H1 (cell line): ENCODE results near the gene KLHL1. TPM values are rescaled to one million over a fixed set of nuclear protein-coding genes. Genes with fewer than 3 reads are reported as not detected.

ENCODE experiments used
- CTCF ChIA-PET: fragments of 300-600 bp; sonication (Branson Sonifier 250); formaldehyde crosslinking; loops from one replicate; lab custom pipeline; 2021; ENCODE audit not compliant: partially characterized antibody; lab: Charles Lee
- POLR2A ChIA-PET: fragments of 300-600 bp; sonication (Branson Sonifier 250); formaldehyde crosslinking; loops from one replicate; lab custom pipeline; 2021; ENCODE audit warnings: inconsistent platforms; ENCODE audit not compliant: partially characterized antibody; lab: Charles Lee
- DNase-seq, 2 experiments: peaks; one replicate each; pipeline versions ENCODE4 v3.0.0 to v3.0.0-alpha.2; 2010 to 2022; ENCODE audit warnings: low spot score in 2 of 2, low read depth in 1 of 2, mixed read lengths in 1 of 2
- FAIRE-seq: peaks from 2 replicates; lab custom pipeline; 2011; peaks lifted over from hg19 to GRCh38; lab: Jason Lieb, UNC
- H2AFZ ChIP-seq: 2 replicates; pipeline ENCODE4 v1.8.1; 2012; ENCODE audit warnings: low read length, inconsistent platforms
- H2AK5ac ChIP-seq: 2 replicates; pipeline ENCODE4 v1.6.1; 2013; ENCODE audit warnings: low read depth, low read length
- H2BK120ac ChIP-seq: replicated peaks from 2 replicates; pipeline ENCODE3; 2013; ENCODE audit warnings: low read depth, low read length, inconsistent platforms
- H2BK12ac ChIP-seq: 2 replicates; pipeline ENCODE4 v1.6.1; 2013; ENCODE audit warnings: low read depth, low read length
- H2BK15ac ChIP-seq: 2 replicates; pipeline ENCODE4 v1.6.1; 2013; ENCODE audit warnings: low read length
- H2BK20ac ChIP-seq: 2 replicates; pipeline ENCODE4 v1.6.1; 2013; ENCODE audit warnings: low read length
- H2BK5ac ChIP-seq: 2 replicates; pipeline ENCODE4 v1.6.1; 2013; ENCODE audit warnings: low read depth, low read length
- H3K14ac ChIP-seq: 2 replicates; pipeline ENCODE4 v1.6.1; 2013; ENCODE audit warnings: inconsistent platforms; ENCODE audit not compliant: insufficient read length
- H3K18ac ChIP-seq: 2 replicates; pipeline ENCODE4 v1.6.1; 2013; ENCODE audit warnings: low read length; ENCODE audit errors: extremely low read depth
- H3K23ac ChIP-seq: 2 replicates; pipeline ENCODE4 v1.6.1; 2013; ENCODE audit warnings: inconsistent platforms; ENCODE audit not compliant: insufficient read length
- H3K23me2 ChIP-seq: 2 replicates; pipeline ENCODE4 v1.6.1; 2013; ENCODE audit warnings: low read depth, low read length
- H3K27ac ChIP-seq: 2 replicates; pipeline ENCODE4 v1.6.1; 2011; ENCODE audit warnings: low read depth, low read length, inconsistent platforms
- H3K27me3 ChIP-seq, 4 experiments: replicated peaks in 1 of 4; 1 replicate in 1 of 4; 2 replicates in 3 of 4; pipeline versions ENCODE4 v1.6.1 to v1.8.1; 2011 to 2013; ENCODE audit warnings: low read length in 3 of 4, mild to moderate bottlenecking in 3 of 4, inconsistent platforms in 2 of 4, mixed read lengths in 2 of 4, moderate library complexity in 1 of 4; ENCODE audit not compliant: control insufficient read depth in 3 of 4, insufficient read depth in 3 of 4; ENCODE audit errors: extremely low read depth in 1 of 4
- H3K36me3 ChIP-seq, 4 experiments: 2 replicates each; pipeline versions ENCODE4 v1.6.1 to v1.8.1; 2011 to 2013; ENCODE audit warnings: mild to moderate bottlenecking in 4 of 4, low read length in 3 of 4, moderate library complexity in 2 of 4, control low read depth in 1 of 4, inconsistent platforms in 1 of 4; ENCODE audit not compliant: insufficient read depth in 4 of 4, control insufficient read depth in 2 of 4
- H3K4ac ChIP-seq: replicated peaks from 2 replicates; pipeline ENCODE3; 2013; ENCODE audit warnings: low read length, low read depth, mixed read lengths, inconsistent platforms; ENCODE audit not compliant: insufficient read length
- H3K4me1 ChIP-seq, 4 experiments: replicated peaks in 1 of 4; 1 replicate in 1 of 4; 2 replicates in 3 of 4; pipeline versions ENCODE4 v1.6.1 to v1.8.1; 2011 to 2013; ENCODE audit warnings: low read length in 3 of 4, inconsistent platforms in 2 of 4, mixed read lengths in 1 of 4; ENCODE audit not compliant: insufficient read depth in 4 of 4, control insufficient read depth in 3 of 4
- H3K4me2 ChIP-seq, 2 experiments: 2 replicates each; pipeline versions ENCODE4 v1.6.1 to v1.8.1; 2011 to 2013; ENCODE audit warnings: low read depth in 2 of 2, low read length in 2 of 2, control low read depth in 1 of 2, inconsistent platforms in 1 of 2, mild to moderate bottlenecking in 1 of 2; ENCODE audit not compliant: insufficient read depth in 1 of 2
- H3K4me3 ChIP-seq, 4 experiments: fragments of 200-600, 300-600 bp in 1 of 4; sonication (generic), shearing (Covaris generic), sonication (Bioruptor Twin) in 1 of 4; 2 replicates each; pipeline versions ENCODE4 v1.5.1 to v1.8.1; 2011 to 2016; ENCODE audit warnings: low read length in 4 of 4, low read depth in 3 of 4, control low read depth in 2 of 4, inconsistent platforms in 2 of 4, mild to moderate bottlenecking in 2 of 4, mixed read lengths in 1 of 4, moderate library complexity in 1 of 4; ENCODE audit not compliant: insufficient read depth in 2 of 4; ENCODE audit errors: extremely low read depth in 1 of 4
- H3K56ac ChIP-seq: replicated peaks from 2 replicates; pipeline ENCODE3; 2013; ENCODE audit warnings: low read depth, mild to moderate bottlenecking, mixed read lengths, low read length, inconsistent platforms; ENCODE audit not compliant: insufficient read length
- H3K79me1 ChIP-seq: 2 replicates; pipeline ENCODE4 v1.6.1; 2013; ENCODE audit warnings: low read depth, low read length, control low read depth
- H3K79me2 ChIP-seq, 2 experiments: 2 replicates each; pipeline versions ENCODE4 v1.6.1 to v1.8.1; 2012 to 2013; ENCODE audit warnings: low read length in 2 of 2, mild to moderate bottlenecking in 2 of 2, inconsistent platforms in 1 of 2; ENCODE audit not compliant: insufficient read depth in 2 of 2, control insufficient read depth in 1 of 2
- H3K9ac ChIP-seq, 4 experiments: replicated peaks in 1 of 4; 1 replicate in 1 of 4; 2 replicates in 3 of 4; pipeline versions ENCODE4 v1.6.1 to v1.8.1; 2011 to 2013; ENCODE audit warnings: low read depth in 3 of 4, low read length in 3 of 4, control low read depth in 2 of 4, mild to moderate bottlenecking in 2 of 4, moderate library complexity in 2 of 4, inconsistent platforms in 1 of 4; ENCODE audit errors: extremely low read depth in 1 of 4
- H3K9me3 ChIP-seq, 2 experiments: 2 replicates each; pipeline versions ENCODE4 v1.6.1 to v1.8.1; 2012 to 2013; ENCODE audit warnings: mild to moderate bottlenecking in 2 of 2, moderate library complexity in 2 of 2, control low read depth in 1 of 2, inconsistent platforms in 1 of 2, low read depth in 1 of 2, low read length in 1 of 2, mixed read lengths in 1 of 2; ENCODE audit not compliant: insufficient read depth in 2 of 2
- H4K20me1 ChIP-seq, 2 experiments: replicated peaks in 1 of 2; 2 replicates each; pipeline versions ENCODE3 to v1.8.1; 2011 to 2013; ENCODE audit warnings: inconsistent platforms in 2 of 2, low read length in 2 of 2, mild to moderate bottlenecking in 1 of 2; ENCODE audit not compliant: insufficient read depth in 2 of 2, control insufficient read depth in 1 of 2
- H4K5ac ChIP-seq: 2 replicates; pipeline ENCODE4 v1.6.1; 2013; ENCODE audit warnings: low read length, low read depth, mixed read lengths, inconsistent platforms; ENCODE audit not compliant: insufficient read length
- H4K8ac ChIP-seq: 2 replicates; pipeline ENCODE4 v1.8.0; 2013; ENCODE audit warnings: mild to moderate bottlenecking, moderate library complexity, low read length, inconsistent platforms; ENCODE audit not compliant: insufficient read depth; ENCODE audit errors: extremely low read depth
- H4K91ac ChIP-seq: replicated peaks from 2 replicates; pipeline ENCODE3; 2013; ENCODE audit warnings: low read length, mixed read lengths, inconsistent platforms; ENCODE audit not compliant: insufficient read length
- CTCF ChIP-seq, 3 experiments: IDR thresholded peaks; 1 replicate in 2 of 3; 2 replicates in 1 of 3; pipeline versions ENCODE4 v1.5.1 to v1.6.1; 2011; ENCODE audit warnings: low read length in 3 of 3, mild to moderate bottlenecking in 3 of 3, inconsistent platforms in 2 of 3, low read depth in 1 of 3, moderate library complexity in 1 of 3; ENCODE audit not compliant: insufficient read depth in 1 of 3; ENCODE audit errors: control extremely low read depth in 1 of 3
- MAFK ChIP-seq: IDR thresholded peaks from 2 replicates; pipeline ENCODE4 v1.6.1; 2012; ENCODE audit warnings: low read depth, mild to moderate bottlenecking, improper control_type of control experiment, low read length
- RAD21 ChIP-seq, 2 experiments: IDR thresholded peaks in 1 of 2; conservative IDR thresholded peaks in 1 of 2; 2 replicates each; pipeline ENCODE4 v1.6.1; 2011; ENCODE audit warnings: low read depth in 2 of 2, low read length in 2 of 2, improper control_type of control experiment in 1 of 2, inconsistent platforms in 1 of 2, mild to moderate bottlenecking in 1 of 2, moderate library complexity in 1 of 2
- SP4 ChIP-seq: IDR thresholded peaks from 2 replicates; pipeline ENCODE4 v1.6.1; 2012; ENCODE audit warnings: low read length, inconsistent platforms
- TEAD4 ChIP-seq: IDR thresholded peaks from 2 replicates; pipeline ENCODE4 v1.6.1; 2012; ENCODE audit warnings: low read depth, low read length, inconsistent platforms, mixed read lengths
- WGBS, 2 experiments: shearing (Covaris generic) in 1 of 2; methylation state at CpG; one replicate each; pipeline versions ENCODE4 v1.1.6 to v1.1.7; 2013 to 2015; ENCODE audit warnings: low lambda C conversion rate in 2 of 2, mixed read lengths in 2 of 2, inconsistent platforms in 1 of 2, low coverage in 1 of 2, missing lambda C conversion rate in 1 of 2; ENCODE audit not compliant: insufficient replicate concordance in 2 of 2, insufficient coverage in 1 of 2, insufficient read length in 1 of 2; ENCODE audit errors: extremely low coverage in 1 of 2, missing lambda C conversion rate in 1 of 2; 5-methylcytosine and 5-hydroxymethylcytosine counted together
- polyA plus RNA-seq, 7 experiments: library from polyadenylated mRNA; depleted of rRNA in 3 of 7; stranded (reverse) in 5 of 7; unstranded in 2 of 7; fragments of >200 nt in 5 of 7; fragments of 200-250 nt in 2 of 7; gene quantifications; 1 replicate in 5 of 7; 2 replicates in 1 of 7; 4 replicates in 1 of 7; pipeline versions ENCODE4 v1.2.1 to v1.2.3, GENCODE V29; 2011 to 2013; ENCODE audit warnings: missing spikeins in 2 of 7, mixed read lengths in 2 of 7
- total RNA-seq: library from RNA; stranded (reverse); fragmentation: NEBNext Ultra II Directional; extraction: Animal tissue kit (Norgen Biotek cat#: 25700); gene quantifications from 2 replicates; pipeline ENCODE4 v1.2.1, GENCODE V29; 2021

KLHL1 gene
- total and polyA plus RNA-seq, 2 of the 8 experiments (the other 6 are each of a cell fraction or from before 2014, with no cell fraction given): not detected

DNA sequence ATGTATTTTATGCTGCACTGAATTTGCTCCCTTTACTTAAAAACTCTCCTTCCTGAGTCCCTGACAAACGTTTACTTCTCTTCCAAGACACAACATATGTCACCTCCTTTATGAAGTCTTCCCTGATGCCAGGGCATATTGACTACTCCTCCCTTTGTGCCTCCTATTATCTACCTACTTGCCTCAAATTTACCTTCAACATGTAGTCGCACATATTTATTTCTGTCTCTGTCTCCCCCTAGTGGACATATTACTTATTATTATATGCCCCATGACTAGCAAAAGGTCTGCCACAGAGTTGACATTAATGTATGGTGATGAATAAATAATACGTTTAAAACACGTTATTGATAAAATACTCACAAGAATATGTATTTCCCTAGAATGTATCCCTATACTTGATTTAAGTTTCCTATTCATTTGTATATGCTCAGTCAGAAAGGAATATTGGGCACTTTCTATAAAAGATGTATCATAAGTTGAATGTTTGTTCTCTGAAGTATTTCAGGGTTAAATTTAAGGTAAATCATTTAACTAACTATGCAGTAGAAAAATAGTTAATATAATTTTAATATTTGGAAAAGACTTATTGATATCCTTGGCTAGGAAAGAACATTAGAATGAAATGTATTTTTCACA, 250.9 kb downstream of the KLHL1 start:
- Histone ChIP-seq H3K36me3 (no peaks in the 10 kb centered on the region), H4K91ac (no peak overlapping the region), H3K4me1 (peaks cover 0 to 9% (median 1%) of the 10 kb centered on the region in 4 experiments; a peak in 4 of 7 replicates), H2AFZ (no peak overlapping the region), H3K9me3 (no peaks in the 10 kb centered on the region), H3K23ac (no peak overlapping the region), H3K4me2 (no peak overlapping the region), H3K56ac (no peak overlapping the region), H3K4ac (no peak overlapping the region), H2BK12ac (no peak overlapping the region), H3K79me2 (no peaks in the 10 kb centered on the region), H2BK5ac (no peak overlapping the region), H3K23me2 (no peaks in the 10 kb centered on the region), H3K79me1 (no peaks in the 10 kb centered on the region), H4K5ac (no peak overlapping the region), H3K27me3 (no peaks in the 10 kb centered on the region), H3K27ac (no peak overlapping the region), H3K14ac (no peak overlapping the region), H3K4me3 (no peak overlapping the region), H2BK120ac (no peak overlapping the region), H2AK5ac (no peak overlapping the region), H4K20me1 (no peaks in the 10 kb centered on the region), H4K8ac (no peak overlapping the region), H3K18ac (no peak overlapping the region), H2BK15ac (no peak overlapping the region), H3K9ac (no peak overlapping the region), H2BK20ac (no peak overlapping the region)
- ChIA-PET POLR2A (no interaction called here), CTCF (no interaction called here)
- FAIRE-seq (no peak), DNase-seq (no peak)
- peak; percentile 74 to 77 for TF ChIP-seq RAD21 (IDR thresholded peaks at IDR 0.05 in 1 of 2, conservative IDR thresholded peaks at IDR 0.05 in 1 of 2; ENCODE audit: low read depth in 2 of 2, low read length in 2 of 2)
- TF ChIP-seq MAFK: 0 out of 2 replicates have a peak, but pooled peaks have one; percentile 6
- TF ChIP-seq TEAD4: no peak
- no peak for TF ChIP-seq SP4
- peak in 2 of 3 experiments; percentile 36 to 43; a peak in 2 of 4 replicates for TF ChIP-seq CTCF (IDR thresholded peaks at IDR 0.05; ENCODE audit: control extremely low read depth in 1 of 3, insufficient read depth in 1 of 3, low read depth in 1 of 3, low read length in 3 of 3)
- 4% methylated on average over 4 of the region's 4 CpGs; no CpG with 5 or more reads in 1 of the 2 experiments for WGBS, 2 experiments
